HepG2 (cell line): ENCODE data around the gene PPP1R7. TPM values are rescaled to one million over a fixed set of nuclear protein-coding genes. Genes with fewer than 3 reads are reported as not detected.

Experiments used
- AHR ChIP-seq: IDR thresholded peaks from 2 replicates; pipeline ENCODE4 v1.6.1; 2018; ENCODE audit warnings: missing genetic modification reagents, missing compliant biosample characterization
- CBX5 ChIP-seq: sonication (generic); formaldehyde crosslinking; IDR thresholded peaks from 2 replicates; pipeline ENCODE4 v1.4.0; 2020; ENCODE audit warnings: missing genetic modification reagents, borderline replicate concordance
- CENPT ChIP-seq: sonication (generic); formaldehyde crosslinking; IDR thresholded peaks from 2 replicates; pipeline ENCODE4 v1.8.0; 2022; ENCODE audit warnings: low read depth, mild to moderate bottlenecking, moderate library complexity, missing genetic modification reagents
- ELF4 ChIP-seq: sonication (generic); formaldehyde crosslinking; IDR thresholded peaks from 2 replicates; pipeline ENCODE4 v1.5.0; 2020; ENCODE audit warnings: missing genetic modification reagents, mild to moderate bottlenecking, moderate library complexity, borderline replicate concordance
- GPN1 ChIP-seq: sonication (generic); formaldehyde crosslinking; IDR thresholded peaks from 2 replicates; pipeline ENCODE4 v1.5.1; 2020; ENCODE audit warnings: missing genetic modification reagents, borderline replicate concordance
- HBP1 ChIP-seq: IDR thresholded peaks from 2 replicates; pipeline ENCODE4 v1.6.1; 2016; ENCODE audit warnings: low read depth, control low read depth
- KLF13 ChIP-seq: sonication (generic); formaldehyde crosslinking; IDR thresholded peaks from 2 replicates; pipeline ENCODE4 v1.4.0; 2020; ENCODE audit warnings: mild to moderate bottlenecking, missing genetic modification reagents
- NBN ChIP-seq: fragments of 450-650 bp; conservative IDR thresholded peaks from 2 replicates; pipeline ENCODE4 v1.6.1; 2017
- TCF7 ChIP-seq: sonication (generic); IDR thresholded peaks from 2 replicates; pipeline ENCODE4 v1.6.1; 2016; ENCODE audit warnings: antibody characterized with exemption, low read depth
- TRIM24 ChIP-seq: sonication (generic); formaldehyde crosslinking; IDR thresholded peaks from 2 replicates; pipeline ENCODE4 v1.8.0; 2022; ENCODE audit warnings: mild to moderate bottlenecking, missing genetic modification reagents
- ZKSCAN1 ChIP-seq: fragments of 150-350 bp; IDR thresholded peaks from 2 replicates; pipeline ENCODE4 v1.6.1; 2014; ENCODE audit warnings: low read length
- ZKSCAN8 ChIP-seq: IDR thresholded peaks from 2 replicates; pipeline ENCODE4 v1.6.1; 2016; ENCODE audit warnings: borderline replicate concordance, missing genetic modification reagents, missing compliant biosample characterization
- ZNF431 ChIP-seq: sonication (generic); formaldehyde crosslinking; IDR thresholded peaks from 2 replicates; pipeline ENCODE4 v1.9.0; 2022; ENCODE audit warnings: missing genetic modification reagents, low read depth, mild to moderate bottlenecking, borderline replicate concordance
- ZNF839 ChIP-seq: sonication (generic); formaldehyde crosslinking; IDR thresholded peaks from 2 replicates; pipeline ENCODE4 v1.4.0; 2020; ENCODE audit warnings: missing genetic modification reagents, mild to moderate bottlenecking, borderline replicate concordance
- polyA plus RNA-seq, 8 experiments: library from polyadenylated mRNA; depleted of rRNA in 3 of 8; stranded (reverse) in 7 of 8; unstranded in 1 of 8; fragments of >200 nt; fragmentation: Illumina TruSeq in 4 of 8; extraction: Trizol in 4 of 8; gene quantifications; 2 replicates each; pipeline versions ENCODE4 v1.2.1 to v1.2.3, GENCODE V29; 2011 to 2016; ENCODE audit warnings: low read depth in 4 of 8, missing spikeins in 1 of 8, mixed read lengths in 1 of 8; ENCODE audit not compliant: insufficient read depth in 1 of 8
- total RNA-seq, 5 experiments: library from RNA; depleted of rRNA; stranded (reverse); fragments of >200 nt; fragmentation: Illumina TruSeq; extraction: Trizol; gene quantifications; 2 replicates each; pipeline ENCODE4 v1.2.3, GENCODE V29; 2016; ENCODE audit warnings: low read depth in 1 of 5
- TF ChIP-seq, protein P1 (sequence below): sonication (generic); formaldehyde crosslinking; IDR thresholded peaks from 2 replicates; pipeline ENCODE4 v1.5.1; 2020; ENCODE audit warnings: missing genetic modification reagents, mild to moderate bottlenecking, borderline replicate concordance
- TF ChIP-seq, protein P2 (sequence below): IDR thresholded peaks from 2 replicates; pipeline ENCODE4 v1.6.1; 2016
- TF ChIP-seq, protein P3 (sequence below): sonication (generic); formaldehyde crosslinking; IDR thresholded peaks from 2 replicates; pipeline ENCODE4 v1.4.0; 2020; ENCODE audit warnings: missing genetic modification reagents
- TF ChIP-seq, protein P4 (sequence below): IDR thresholded peaks from 2 replicates; pipeline ENCODE4 v1.6.1; 2016; ENCODE audit warnings: mild to moderate bottlenecking
- TF ChIP-seq, protein P5 (sequence below): sonication (generic); formaldehyde crosslinking; IDR thresholded peaks from 2 replicates; pipeline ENCODE4 v1.4.0; 2020; ENCODE audit warnings: missing genetic modification reagents

Gene PPP1R7
- total and polyA plus RNA-seq, 2 of the 13 experiments (the other 11 are each of a cell fraction or from before 2014, with no cell fraction given) = 33.3 to 67.9 TPM

- TF ChIP-seq ZNF839 (peak; percentile 95), AHR (CRISPR knock-in tag) (peak; percentile 99), NBN (no peak), ZNF431 (no peak; the same call in 1 of the 2 replicates), HBP1 (CRISPR knock-in tag) (peak; percentile 99), GPN1 (CRISPR knock-in tag) (peak; percentile 88; the same call in 1 of the 2 replicates), ZKSCAN1 (peak; percentile 84), TCF7 (no peak), CENPT (CRISPR knock-in tag) (0 out of 2 replicates have a peak, but pooled peaks have one; percentile 27), CBX5 (CRISPR knock-in tag) (peak; percentile 100), KLF13 (CRISPR knock-in tag) (peak; percentile 85; the same call in 1 of the 2 replicates), ZKSCAN8 (peak; percentile 97), ELF4 (CRISPR knock-in tag) (peak; percentile 71; the same call in 1 of the 2 replicates), TRIM24 (CRISPR knock-in tag) (0 out of 2 replicates have a peak, but pooled peaks have one; percentile 64)
- TF ChIP-seq, protein P1, sequence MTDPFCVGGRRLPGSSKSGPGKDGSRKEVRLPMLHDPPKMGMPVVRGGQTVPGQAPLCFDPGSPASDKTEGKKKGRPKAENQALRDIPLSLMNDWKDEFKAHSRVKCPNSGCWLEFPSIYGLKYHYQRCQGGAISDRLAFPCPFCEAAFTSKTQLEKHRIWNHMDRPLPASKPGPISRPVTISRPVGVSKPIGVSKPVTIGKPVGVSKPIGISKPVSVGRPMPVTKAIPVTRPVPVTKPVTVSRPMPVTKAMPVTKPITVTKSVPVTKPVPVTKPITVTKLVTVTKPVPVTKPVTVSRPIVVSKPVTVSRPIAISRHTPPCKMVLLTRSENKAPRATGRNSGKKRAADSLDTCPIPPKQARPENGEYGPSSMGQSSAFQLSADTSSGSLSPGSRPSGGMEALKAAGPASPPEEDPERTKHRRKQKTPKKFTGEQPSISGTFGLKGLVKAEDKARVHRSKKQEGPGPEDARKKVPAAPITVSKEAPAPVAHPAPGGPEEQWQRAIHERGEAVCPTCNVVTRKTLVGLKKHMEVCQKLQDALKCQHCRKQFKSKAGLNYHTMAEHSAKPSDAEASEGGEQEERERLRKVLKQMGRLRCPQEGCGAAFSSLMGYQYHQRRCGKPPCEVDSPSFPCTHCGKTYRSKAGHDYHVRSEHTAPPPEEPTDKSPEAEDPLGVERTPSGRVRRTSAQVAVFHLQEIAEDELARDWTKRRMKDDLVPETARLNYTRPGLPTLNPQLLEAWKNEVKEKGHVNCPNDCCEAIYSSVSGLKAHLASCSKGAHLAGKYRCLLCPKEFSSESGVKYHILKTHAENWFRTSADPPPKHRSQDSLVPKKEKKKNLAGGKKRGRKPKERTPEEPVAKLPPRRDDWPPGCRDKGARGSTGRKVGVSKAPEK (CRISPR knock-in tag) = peak; percentile 100
- TF ChIP-seq, protein P2, sequence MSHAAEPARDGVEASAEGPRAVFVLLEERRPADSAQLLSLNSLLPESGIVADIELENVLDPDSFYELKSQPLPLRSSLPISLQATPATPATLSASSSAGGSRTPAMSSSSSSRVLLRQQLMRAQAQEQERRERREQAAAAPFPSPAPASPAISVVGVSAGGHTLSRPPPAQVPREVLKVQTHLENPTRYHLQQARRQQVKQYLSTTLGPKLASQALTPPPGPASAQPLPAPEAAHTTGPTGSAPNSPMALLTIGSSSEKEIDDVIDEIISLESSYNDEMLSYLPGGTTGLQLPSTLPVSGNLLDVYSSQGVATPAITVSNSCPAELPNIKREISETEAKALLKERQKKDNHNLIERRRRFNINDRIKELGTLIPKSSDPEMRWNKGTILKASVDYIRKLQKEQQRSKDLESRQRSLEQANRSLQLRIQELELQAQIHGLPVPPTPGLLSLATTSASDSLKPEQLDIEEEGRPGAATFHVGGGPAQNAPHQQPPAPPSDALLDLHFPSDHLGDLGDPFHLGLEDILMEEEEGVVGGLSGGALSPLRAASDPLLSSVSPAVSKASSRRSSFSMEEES = peak; percentile 88
- TF ChIP-seq, protein P3, sequence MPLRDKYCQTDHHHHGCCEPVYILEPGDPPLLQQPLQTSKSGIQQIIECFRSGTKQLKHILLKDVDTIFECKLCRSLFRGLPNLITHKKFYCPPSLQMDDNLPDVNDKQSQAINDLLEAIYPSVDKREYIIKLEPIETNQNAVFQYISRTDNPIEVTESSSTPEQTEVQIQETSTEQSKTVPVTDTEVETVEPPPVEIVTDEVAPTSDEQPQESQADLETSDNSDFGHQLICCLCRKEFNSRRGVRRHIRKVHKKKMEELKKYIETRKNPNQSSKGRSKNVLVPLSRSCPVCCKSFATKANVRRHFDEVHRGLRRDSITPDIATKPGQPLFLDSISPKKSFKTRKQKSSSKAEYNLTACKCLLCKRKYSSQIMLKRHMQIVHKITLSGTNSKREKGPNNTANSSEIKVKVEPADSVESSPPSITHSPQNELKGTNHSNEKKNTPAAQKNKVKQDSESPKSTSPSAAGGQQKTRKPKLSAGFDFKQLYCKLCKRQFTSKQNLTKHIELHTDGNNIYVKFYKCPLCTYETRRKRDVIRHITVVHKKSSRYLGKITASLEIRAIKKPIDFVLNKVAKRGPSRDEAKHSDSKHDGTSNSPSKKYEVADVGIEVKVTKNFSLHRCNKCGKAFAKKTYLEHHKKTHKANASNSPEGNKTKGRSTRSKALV (CRISPR knock-in tag) = peak; percentile 95
- TF ChIP-seq, protein P4, sequence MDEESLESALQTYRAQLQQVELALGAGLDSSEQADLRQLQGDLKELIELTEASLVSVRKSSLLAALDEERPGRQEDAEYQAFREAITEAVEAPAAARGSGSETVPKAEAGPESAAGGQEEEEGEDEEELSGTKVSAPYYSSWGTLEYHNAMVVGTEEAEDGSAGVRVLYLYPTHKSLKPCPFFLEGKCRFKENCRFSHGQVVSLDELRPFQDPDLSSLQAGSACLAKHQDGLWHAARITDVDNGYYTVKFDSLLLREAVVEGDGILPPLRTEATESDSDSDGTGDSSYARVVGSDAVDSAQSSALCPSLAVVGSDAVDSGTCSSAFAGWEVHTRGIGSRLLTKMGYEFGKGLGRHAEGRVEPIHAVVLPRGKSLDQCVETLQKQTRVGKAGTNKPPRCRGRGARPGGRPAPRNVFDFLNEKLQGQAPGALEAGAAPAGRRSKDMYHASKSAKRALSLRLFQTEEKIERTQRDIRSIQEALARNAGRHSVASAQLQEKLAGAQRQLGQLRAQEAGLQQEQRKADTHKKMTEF (CRISPR knock-in tag) = peak; percentile 100
- TF ChIP-seq, protein P5, sequence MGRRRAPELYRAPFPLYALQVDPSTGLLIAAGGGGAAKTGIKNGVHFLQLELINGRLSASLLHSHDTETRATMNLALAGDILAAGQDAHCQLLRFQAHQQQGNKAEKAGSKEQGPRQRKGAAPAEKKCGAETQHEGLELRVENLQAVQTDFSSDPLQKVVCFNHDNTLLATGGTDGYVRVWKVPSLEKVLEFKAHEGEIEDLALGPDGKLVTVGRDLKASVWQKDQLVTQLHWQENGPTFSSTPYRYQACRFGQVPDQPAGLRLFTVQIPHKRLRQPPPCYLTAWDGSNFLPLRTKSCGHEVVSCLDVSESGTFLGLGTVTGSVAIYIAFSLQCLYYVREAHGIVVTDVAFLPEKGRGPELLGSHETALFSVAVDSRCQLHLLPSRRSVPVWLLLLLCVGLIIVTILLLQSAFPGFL = 0 out of 2 replicates have a peak, but pooled peaks have one; percentile 76
These were observed 47.9 kb upstream of the PPP1R7 start, which contains the start of gene MTERF4 (continued) for GRCh38 chr2:241102239-241102803.
